Measurements from ENCODE around the gene ELMO1. TPM values are rescaled to one million over a fixed set of nuclear protein-coding genes. Genes with fewer than 3 reads are reported as not detected.

ELMO1 gene
- total and polyA plus RNA-seq, 2 donors from 2014 or later: 6.0 to 35.4 TPM

DNA sequence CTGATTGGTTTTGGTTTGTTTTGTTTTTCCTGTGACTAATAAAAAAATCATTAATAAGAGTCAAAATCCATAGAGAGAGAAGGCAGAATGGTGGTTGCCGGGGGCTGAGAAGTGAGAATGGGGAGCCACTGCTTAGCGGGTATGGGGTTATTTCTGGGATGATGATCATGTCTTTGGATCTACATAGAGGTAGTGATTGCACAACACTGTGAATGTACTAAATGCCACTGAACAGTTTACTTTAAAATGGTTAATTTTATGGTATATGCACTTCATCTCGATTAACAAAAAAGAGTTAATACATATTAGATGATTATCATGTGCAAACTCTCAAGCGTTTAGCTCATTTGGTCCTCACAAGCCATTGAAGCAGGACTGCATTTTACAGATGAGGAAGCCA is 342.9 kb downstream of the ELMO1 start:
- H3K36me3 ChIP-seq (ENCODE audit: control insufficient read depth in 2 of 3, insufficient read depth in 3 of 3, low read length in 3 of 3): no peaks in the 10 kb centered on the region
- H3K27ac ChIP-seq (ENCODE audit: low read depth in 2 of 2, low read length in 2 of 2): no peak overlapping the region
- DNase-seq (no peak), FAIRE-seq (no peak)
- no peak for TF ChIP-seq CTCF (IDR thresholded peaks at IDR 0.05; ENCODE audit: borderline replicate concordance, extremely low read depth, insufficient read depth)
- no peaks in the 10 kb centered on the region for H3K9me3 ChIP-seq (ENCODE audit: control insufficient read depth in 2 of 3, insufficient read depth in 1 of 3, low read length in 3 of 3)
- no peaks in the 10 kb centered on the region for H3K27me3 ChIP-seq (ENCODE audit: control insufficient read depth, insufficient read depth, low read length)
- no peak overlapping the region for H3K9ac ChIP-seq (ENCODE audit: low read length in 3 of 3)
- H3K4me1 ChIP-seq (ENCODE audit: control insufficient read depth in 2 of 3, insufficient read depth in 2 of 3, low read depth in 1 of 3, low read length in 3 of 3): peaks cover 0 to 6% (median 0%) of the 10 kb centered on the region in 3 donors
- intact Hi-C loops (cut with DNase I): no loop called here
- no peak overlapping the region for H3K4me3 ChIP-seq (ENCODE audit: low read length in 3 of 3)

- Histone ChIP-seq H3K4me1 (ENCODE audit: control insufficient read depth in 2 of 3, insufficient read depth in 2 of 3, low read depth in 1 of 3, low read length in 3 of 3) (peaks cover 0 to 6% (median 0%) of the 10 kb centered on the region in 3 donors), H3K27ac (ENCODE audit: low read depth in 2 of 2, low read length in 2 of 2) (no peak overlapping the region), H3K9ac (ENCODE audit: low read length in 3 of 3) (no peak overlapping the region), H3K27me3 (ENCODE audit: control insufficient read depth, insufficient read depth, low read length) (no peaks in the 10 kb centered on the region), H3K4me3 (ENCODE audit: low read length in 3 of 3) (no peak overlapping the region), H3K36me3 (ENCODE audit: control insufficient read depth in 2 of 3, insufficient read depth in 3 of 3, low read length in 3 of 3) (no peaks in the 10 kb centered on the region), H3K9me3 (ENCODE audit: control insufficient read depth in 2 of 3, insufficient read depth in 1 of 3, low read length in 3 of 3) (no peaks in the 10 kb centered on the region)
- DNase-seq: no peak
- TF ChIP-seq CTCF (IDR thresholded peaks at IDR 0.05; ENCODE audit: borderline replicate concordance, extremely low read depth, insufficient read depth): no peak
- no peak for FAIRE-seq
- intact Hi-C loops (cut with DNase I): no loop called here
Measured at GRCh38 chr7:37104822-37105518, 343.7 kb downstream of the ELMO1 start.

GRCh38 chr7:37102518-37103137 is 346.0 kb downstream of the ELMO1 start:
- intact Hi-C loops (cut with DNase I): no loop called here
- no peaks in the 10 kb centered on the region for H3K27me3 ChIP-seq (ENCODE audit: control insufficient read depth, insufficient read depth, low read length)
- no peak for FAIRE-seq

More at GRCh38 chr7:37102518-37103137, 346.0 kb downstream of the ELMO1 start:
- no peak overlapping the region for H3K9ac ChIP-seq (ENCODE audit: low read length in 3 of 3)
- H3K27ac ChIP-seq (ENCODE audit: low read depth in 2 of 2, low read length in 2 of 2): no peak overlapping the region
- no peaks in the 10 kb centered on the region for H3K4me1 ChIP-seq (ENCODE audit: control insufficient read depth in 2 of 3, insufficient read depth in 2 of 3, low read depth in 1 of 3, low read length in 3 of 3)
- no peaks in the 10 kb centered on the region for H3K36me3 ChIP-seq (ENCODE audit: control insufficient read depth in 2 of 3, insufficient read depth in 3 of 3, low read length in 3 of 3)
- DNase-seq: no peak
- H3K9me3 ChIP-seq (ENCODE audit: control insufficient read depth in 2 of 3, insufficient read depth in 1 of 3, low read length in 3 of 3): no peaks in the 10 kb centered on the region
- no peak overlapping the region for H3K4me3 ChIP-seq (ENCODE audit: low read length in 3 of 3)
- no peak for TF ChIP-seq CTCF (IDR thresholded peaks at IDR 0.05; ENCODE audit: borderline replicate concordance, extremely low read depth, insufficient read depth)

Measured in kidney (tissue), 14 donors.